Astrocyte of the spinal cord (primary cell): ENCODE measurements around the gene BLID.

Experiments used
- DNase-seq: peaks from one replicate; pipeline ENCODE4 v3.0.0; 2011; ENCODE audit warnings: low read depth, low spot score
- H3K4me3 ChIP-seq: 2 replicates; pipeline ENCODE4 v1.5.1; 2011; ENCODE audit warnings: low read depth, mild to moderate bottlenecking, low read length, moderate library complexity
- in situ Hi-C: cut with HindIII; loops from 2 replicates; pipeline ENCODE4 v1.10.0; 2017; ENCODE audit warnings: low sequenced_read_pairs
- TF ChIP-seq, protein P1 (sequence below): IDR thresholded peaks from 2 replicates; pipeline ENCODE4 v1.5.1; 2012; ENCODE audit warnings: low read depth, mild to moderate bottlenecking, low read length, inconsistent platforms

BLID gene

DNA sequence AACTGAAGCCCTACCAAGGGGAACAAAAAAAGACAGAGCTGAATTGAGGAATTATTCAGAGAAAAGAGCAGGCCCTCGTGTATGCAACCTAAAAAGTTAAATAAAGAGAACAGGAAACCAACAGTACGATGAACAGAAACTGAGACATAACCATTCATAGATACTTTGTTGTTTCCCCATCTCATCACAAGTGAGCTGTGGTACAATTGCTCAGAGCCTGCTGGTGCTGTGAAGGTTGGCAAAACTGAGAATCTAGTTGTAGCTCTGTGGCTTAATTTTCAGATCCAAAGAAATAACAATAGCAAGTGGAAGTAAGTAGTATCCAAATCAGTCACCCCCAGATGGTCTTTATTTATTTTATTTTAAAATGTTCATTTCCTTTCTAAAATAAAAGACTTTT is 37.7 kb upstream of the BLID start:
- in situ Hi-C loops, result no loop called here
- DNase-seq, result no peak

DNA sequence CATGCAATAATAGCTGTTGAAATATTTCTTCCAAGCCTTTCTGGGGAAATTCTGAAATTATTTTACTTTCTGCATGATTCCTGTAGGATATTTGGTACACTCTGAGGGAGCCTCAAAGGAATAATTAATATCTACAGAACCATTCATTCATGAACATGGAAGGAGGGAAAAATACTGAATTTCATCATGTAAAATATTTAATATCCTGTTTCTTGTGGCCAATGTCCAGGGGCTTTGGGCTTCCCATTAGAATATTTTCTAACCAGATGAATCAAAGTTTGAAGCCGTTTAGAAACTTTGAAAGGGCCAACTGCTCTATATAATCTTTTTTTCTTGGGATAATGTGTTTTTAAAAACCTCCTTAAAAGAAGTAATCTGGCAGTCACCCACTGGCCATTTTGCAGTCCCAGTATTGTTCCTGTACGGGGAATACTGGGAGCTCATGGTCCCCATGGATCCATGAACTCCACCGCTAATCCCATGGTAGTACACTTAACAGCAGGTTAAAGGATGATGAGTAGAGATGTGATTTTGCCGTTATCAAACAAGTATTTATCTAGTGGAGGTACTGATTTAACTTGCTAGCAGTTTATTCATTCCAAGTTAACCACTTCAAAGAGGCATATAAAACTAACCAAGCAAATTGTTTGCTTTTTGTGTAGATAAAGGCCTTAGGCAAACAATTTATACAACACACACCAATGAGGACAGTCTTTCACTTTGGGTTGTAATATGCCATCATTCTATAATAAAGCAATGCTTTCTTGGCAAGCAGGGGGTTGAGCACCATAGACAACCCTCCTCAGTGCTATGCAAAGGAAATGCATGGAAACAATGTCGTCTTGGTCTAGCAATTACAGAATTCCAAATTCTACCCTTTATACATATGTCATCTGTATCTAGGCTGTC is 34.5 kb upstream of the BLID start:
- no peak for DNase-seq
- TF ChIP-seq, protein P1, sequence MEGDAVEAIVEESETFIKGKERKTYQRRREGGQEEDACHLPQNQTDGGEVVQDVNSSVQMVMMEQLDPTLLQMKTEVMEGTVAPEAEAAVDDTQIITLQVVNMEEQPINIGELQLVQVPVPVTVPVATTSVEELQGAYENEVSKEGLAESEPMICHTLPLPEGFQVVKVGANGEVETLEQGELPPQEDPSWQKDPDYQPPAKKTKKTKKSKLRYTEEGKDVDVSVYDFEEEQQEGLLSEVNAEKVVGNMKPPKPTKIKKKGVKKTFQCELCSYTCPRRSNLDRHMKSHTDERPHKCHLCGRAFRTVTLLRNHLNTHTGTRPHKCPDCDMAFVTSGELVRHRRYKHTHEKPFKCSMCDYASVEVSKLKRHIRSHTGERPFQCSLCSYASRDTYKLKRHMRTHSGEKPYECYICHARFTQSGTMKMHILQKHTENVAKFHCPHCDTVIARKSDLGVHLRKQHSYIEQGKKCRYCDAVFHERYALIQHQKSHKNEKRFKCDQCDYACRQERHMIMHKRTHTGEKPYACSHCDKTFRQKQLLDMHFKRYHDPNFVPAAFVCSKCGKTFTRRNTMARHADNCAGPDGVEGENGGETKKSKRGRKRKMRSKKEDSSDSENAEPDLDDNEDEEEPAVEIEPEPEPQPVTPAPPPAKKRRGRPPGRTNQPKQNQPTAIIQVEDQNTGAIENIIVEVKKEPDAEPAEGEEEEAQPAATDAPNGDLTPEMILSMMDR, result no peak
- no peak overlapping the region for H3K4me3 ChIP-seq
- in situ Hi-C loops, result no loop called here

More for the DNA sequence above, 37.7 kb upstream of the BLID start:
- TF ChIP-seq, protein P1, result no peak
- H3K4me3 ChIP-seq, result no peak overlapping the region

DNA sequence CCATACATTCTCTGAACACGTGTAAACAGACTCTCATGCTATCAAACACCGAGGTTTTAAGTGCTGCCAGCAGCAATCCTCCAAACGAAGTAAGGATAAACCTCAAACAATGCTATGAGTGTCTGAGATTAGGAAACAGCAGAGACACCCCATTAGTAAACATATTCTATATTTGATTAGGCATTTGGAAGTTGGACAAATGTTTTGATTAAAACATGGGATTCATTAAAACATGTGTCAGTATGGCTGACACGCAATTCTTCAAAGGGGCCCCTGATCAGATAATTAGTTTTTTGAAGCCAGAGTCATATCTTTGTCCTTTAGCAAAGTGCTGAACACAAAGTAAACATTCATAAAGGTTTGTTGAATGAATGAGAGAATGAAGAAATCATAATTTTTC is 33.2 kb upstream of the BLID start:
- no peak overlapping the region for H3K4me3 ChIP-seq
- TF ChIP-seq, protein P1, result no peak
- no peak for DNase-seq
- in situ Hi-C loops, result no loop called here

DNA sequence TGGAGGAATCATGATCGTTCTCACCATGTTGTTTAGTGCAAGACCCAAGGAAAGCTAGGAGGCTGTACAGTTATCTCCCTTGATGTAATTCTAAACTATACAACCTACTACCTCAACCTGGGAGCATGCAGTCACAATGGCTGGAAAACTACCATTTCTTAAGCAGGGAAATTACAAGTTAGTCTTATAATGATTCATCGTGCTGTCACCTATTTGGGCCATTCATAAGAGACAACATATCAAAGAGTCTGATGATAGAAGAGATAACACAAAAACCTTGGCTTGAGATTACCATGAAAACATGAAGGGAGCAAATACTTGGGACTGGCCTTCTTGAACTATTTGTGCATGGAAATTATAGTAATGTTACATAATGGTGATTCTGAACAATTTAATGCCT is 30.5 kb upstream of the BLID start:
- H3K4me3 ChIP-seq, result no peak overlapping the region
- TF ChIP-seq, protein P1, result no peak
- in situ Hi-C loops, result no loop called here
- no peak for DNase-seq

DNA sequence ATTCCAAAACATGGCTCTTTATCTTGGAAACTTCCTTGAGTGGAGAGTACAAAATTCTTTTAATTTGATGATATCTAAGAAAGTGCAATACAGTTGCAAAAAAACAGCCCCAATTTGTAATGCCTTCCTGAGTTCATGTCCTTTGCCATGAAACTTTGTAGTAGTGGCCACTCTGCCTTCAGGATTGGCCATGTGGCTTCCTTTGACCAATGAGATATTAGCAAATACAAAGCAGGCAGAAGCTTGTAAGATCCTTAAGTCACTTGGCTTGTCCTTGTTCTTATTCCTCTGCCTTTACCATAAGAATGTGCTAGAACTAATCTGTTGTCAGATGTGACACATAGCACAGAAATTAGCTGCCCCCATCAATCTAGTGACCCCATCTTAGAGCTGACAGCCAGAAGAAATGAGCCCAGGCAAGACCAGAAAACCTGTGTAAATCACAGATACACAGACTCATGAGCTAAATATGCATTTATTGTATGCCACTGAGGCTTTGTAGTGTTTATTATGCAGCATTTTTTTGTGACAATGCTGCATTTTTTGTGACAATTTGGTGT is 29.8 kb upstream of the BLID start:
- TF ChIP-seq, protein P1, result no peak
- DNase-seq, result no peak
- no peak overlapping the region for H3K4me3 ChIP-seq
- in situ Hi-C loops, result no loop called here

DNA sequence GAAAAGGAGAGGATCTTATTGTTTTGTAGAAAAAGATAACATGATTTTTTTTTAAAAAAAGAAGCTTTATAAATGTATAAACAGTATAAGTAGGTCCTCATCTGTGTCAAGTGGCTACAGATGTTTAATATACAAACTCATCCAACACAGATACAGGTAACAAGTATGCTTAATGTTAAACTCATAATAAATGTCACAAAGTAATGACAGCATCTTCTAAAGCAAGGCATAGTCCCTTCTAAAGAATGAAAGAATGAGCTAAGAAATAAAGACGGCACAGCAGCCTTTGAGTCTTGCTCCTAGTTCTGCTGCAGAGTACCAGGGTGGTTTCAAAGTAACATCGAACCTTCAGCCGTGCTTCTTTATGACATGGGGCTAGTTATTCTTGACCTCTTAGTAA is 28.7 kb upstream of the BLID start:
- TF ChIP-seq, protein P1, result no peak
- DNase-seq, result no peak
- in situ Hi-C loops, result no loop called here
- H3K4me3 ChIP-seq, result no peak overlapping the region
